Retinal pigment epithelial cell (primary cell): Measurements from ENCODE around the gene STXBP4.

ENCODE experiments used
- DNase-seq: peaks from one replicate; pipeline ENCODE4 v3.0.0-alpha.2; 2010; ENCODE audit warnings: low read depth
- H3K4me3 ChIP-seq: 2 replicates; pipeline ENCODE4 v1.5.1; 2011; ENCODE audit warnings: mild to moderate bottlenecking, low read length, control low read depth, moderate library complexity
- TF ChIP-seq, protein P1 (sequence below): conservative IDR thresholded peaks from 2 replicates; pipeline ENCODE4 v1.5.1; 2011; ENCODE audit warnings: low read depth, low read length, control low read depth, inconsistent platforms

Gene STXBP4

DNA sequence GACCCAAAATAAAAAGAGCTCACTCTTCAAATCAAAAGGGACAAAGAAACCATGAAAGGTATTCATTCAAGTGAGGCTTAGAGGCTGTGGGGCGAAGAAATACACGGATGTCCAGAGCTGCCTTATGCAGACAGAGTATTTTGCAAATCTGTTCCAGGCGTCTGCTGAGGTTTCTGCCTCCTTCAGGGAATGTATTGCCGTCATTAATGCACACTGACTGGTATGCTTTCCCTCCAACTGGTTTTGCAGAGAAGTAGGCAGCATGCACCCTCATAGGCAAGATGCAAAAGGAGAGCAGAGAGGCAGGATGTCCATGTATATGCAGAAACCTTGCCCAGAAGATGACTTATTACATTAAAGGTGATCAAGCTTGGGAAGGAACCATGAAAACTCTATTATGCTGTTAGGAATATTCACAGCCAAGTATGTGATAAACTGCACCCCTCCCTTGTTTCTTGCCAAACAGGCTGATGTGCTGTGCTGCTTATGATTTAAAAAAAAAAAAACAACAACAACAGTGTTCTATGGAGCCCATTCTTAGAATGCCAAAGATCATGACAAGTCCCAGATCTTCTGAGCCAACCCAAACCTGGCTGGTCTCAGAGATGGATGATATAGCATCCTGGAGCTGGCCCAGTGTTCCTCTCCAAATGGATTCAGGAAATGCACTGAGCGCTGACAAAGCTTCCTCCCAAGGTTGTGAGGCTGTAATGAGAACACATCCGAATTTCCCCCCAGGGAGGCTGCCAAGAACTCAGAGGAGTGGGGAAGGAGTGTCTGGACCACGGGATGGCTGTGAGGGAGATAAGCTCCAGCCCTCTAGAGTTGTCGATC lies 218.6 kb downstream of the STXBP4 start:
- TF ChIP-seq, protein P1, sequence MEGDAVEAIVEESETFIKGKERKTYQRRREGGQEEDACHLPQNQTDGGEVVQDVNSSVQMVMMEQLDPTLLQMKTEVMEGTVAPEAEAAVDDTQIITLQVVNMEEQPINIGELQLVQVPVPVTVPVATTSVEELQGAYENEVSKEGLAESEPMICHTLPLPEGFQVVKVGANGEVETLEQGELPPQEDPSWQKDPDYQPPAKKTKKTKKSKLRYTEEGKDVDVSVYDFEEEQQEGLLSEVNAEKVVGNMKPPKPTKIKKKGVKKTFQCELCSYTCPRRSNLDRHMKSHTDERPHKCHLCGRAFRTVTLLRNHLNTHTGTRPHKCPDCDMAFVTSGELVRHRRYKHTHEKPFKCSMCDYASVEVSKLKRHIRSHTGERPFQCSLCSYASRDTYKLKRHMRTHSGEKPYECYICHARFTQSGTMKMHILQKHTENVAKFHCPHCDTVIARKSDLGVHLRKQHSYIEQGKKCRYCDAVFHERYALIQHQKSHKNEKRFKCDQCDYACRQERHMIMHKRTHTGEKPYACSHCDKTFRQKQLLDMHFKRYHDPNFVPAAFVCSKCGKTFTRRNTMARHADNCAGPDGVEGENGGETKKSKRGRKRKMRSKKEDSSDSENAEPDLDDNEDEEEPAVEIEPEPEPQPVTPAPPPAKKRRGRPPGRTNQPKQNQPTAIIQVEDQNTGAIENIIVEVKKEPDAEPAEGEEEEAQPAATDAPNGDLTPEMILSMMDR: no peak
- no peak for DNase-seq
- no peak overlapping the region for H3K4me3 ChIP-seq

DNA sequence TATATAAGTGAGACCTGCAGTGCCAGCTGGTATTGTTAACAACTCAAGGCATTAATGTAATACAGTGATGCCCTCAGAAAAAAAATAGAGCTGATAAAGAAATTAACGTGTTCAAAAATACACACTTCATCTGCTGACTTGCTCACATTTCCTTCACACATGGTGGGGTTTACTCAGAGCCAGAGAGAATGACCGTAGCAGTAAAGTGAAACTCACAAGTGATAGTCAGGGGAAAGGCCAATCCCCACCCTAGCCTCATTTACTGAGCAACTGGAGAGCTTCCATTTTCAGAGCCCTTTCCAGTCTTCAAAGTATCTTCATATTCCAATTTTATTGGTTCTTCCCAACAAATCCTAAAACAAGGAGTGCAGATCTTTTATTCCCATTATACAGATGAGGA lies 222.2 kb downstream of the STXBP4 start:
- TF ChIP-seq, protein P1: no peak
- DNase-seq: no peak
- no peak overlapping the region for H3K4me3 ChIP-seq

DNA sequence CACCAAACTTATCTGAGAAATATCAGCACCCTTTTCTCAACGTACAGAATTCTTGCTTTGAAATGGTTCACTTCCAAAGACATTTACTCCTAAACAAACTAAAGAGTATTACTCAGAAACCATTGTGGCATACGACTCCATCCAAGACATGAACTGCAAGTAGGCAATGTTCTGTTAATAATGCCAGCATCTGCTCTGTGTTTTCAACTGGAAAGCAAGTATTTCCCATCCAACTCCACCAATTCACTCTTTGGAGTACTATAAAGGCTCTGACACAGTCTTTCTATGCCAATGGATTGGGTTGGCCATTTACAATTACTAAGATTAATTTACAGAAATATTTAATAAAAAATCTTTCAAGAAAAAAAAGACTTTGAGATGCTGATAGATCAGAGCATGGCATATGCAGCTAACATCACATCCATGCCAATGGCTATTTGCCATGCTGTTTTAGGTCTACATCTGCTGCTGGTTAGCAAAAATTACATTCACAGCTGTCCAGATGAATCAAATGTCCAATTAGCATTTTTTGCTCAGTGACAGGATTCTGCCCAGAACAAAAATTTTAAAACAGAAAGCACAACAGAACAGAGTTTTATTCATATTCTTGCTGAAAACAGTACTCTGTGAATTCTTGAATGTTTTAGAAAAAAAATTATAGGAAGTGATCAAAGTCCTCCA lies 230.3 kb downstream of the STXBP4 start:
- TF ChIP-seq, protein P1: no peak
- no peak for DNase-seq
- no peak overlapping the region for H3K4me3 ChIP-seq

DNA sequence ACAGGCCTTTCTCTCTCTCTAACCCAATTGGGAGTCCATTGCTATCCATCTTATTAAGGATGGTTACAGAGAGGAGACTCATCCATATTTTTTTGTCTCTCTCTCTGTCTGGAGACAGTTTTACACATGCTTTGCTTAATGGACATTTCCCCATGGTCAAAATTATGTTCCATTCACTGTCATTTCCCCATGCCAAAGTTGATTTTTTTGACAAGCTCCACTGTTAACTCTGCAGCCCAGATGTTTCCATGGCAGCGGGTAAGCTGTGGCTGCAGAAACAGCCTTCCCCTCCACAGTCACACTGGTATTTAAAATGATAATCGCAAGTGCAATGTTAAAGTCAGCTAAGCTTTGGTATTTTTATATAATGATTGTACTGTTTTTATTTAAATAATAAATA lies 232.3 kb downstream of the STXBP4 start:
- TF ChIP-seq, protein P1: no peak
- H3K4me3 ChIP-seq: no peak overlapping the region
- no peak for DNase-seq

DNA sequence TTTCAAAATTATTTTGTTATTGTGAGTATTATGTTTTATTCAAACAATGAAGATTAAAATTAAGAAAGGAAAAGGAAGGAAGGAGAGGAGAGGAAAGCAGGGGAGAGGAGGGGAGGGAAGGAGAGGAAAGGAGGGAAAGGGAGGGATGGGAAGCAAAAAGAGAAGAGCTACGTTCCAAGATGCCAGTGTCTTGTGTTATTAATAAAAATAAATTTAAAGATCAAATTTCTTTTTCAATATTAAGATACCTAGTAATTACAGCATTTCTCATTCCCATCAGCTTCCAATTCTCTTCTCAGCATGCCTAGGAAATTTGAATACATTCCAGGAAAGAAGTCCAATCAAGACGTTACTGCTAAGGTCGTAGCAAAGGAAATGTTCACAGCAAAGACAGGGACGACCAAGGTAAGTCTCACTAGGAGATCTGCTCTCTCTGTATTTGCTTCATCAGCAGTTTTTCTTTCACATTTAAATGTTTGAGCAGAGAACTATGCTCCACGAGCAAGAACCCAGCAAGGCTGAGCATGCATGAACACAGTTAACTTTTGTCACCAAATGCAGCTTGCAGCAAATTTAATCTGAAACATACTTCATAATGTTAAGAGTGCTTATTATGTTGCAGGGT lies 232.9 kb downstream of the STXBP4 start:
- TF ChIP-seq, protein P1: no peak
- no peak overlapping the region for H3K4me3 ChIP-seq
- DNase-seq: no peak

DNA sequence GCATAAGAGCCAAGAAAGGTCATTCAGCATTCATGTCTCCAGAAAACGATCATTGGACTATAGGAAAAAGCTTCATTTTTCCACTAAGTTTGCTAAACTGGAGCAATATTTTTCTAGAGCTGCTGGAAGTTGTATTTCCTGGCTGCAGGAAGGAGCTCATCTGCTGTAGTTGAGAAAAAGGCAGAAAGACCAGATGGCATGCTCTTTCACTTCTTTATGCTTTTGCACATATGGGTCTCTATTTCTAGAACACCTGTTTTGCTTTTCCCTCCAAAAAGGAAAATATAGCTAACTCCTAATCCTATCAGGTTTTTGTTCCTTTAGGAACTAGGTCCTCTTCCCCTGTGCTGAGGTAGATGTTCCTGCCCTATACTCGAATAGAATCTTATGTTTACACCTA lies 234.3 kb downstream of the STXBP4 start:
- H3K4me3 ChIP-seq: no peak overlapping the region
- TF ChIP-seq, protein P1: no peak
- no peak for DNase-seq
